NCI-H345 (cell line): ENCODE results near the gene MRPL36.

Experiments
- DNase-seq: peaks from one replicate; lab custom pipeline; 2025; lab: John Stamatoyannopoulos, UW

The MRPL36 gene

DNA sequence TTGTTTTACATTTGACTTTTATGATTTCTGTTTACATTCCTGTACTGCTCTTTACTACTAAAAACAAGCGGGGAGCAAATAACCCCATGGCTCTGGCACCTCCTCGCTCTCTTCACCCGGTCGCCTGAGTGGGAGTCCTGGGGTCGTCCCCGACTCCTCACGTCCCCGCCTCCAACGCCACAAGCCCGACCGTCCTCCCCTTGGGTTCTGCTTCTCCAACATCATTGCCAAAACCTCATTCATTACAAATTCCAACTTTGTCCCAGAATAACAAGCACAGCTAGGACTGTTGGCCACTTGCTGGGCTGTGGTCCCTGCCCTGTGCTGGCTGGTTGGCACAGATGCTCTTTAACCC, 35.1 kb downstream of the MRPL36 start:
- no peak for DNase-seq

DNA sequence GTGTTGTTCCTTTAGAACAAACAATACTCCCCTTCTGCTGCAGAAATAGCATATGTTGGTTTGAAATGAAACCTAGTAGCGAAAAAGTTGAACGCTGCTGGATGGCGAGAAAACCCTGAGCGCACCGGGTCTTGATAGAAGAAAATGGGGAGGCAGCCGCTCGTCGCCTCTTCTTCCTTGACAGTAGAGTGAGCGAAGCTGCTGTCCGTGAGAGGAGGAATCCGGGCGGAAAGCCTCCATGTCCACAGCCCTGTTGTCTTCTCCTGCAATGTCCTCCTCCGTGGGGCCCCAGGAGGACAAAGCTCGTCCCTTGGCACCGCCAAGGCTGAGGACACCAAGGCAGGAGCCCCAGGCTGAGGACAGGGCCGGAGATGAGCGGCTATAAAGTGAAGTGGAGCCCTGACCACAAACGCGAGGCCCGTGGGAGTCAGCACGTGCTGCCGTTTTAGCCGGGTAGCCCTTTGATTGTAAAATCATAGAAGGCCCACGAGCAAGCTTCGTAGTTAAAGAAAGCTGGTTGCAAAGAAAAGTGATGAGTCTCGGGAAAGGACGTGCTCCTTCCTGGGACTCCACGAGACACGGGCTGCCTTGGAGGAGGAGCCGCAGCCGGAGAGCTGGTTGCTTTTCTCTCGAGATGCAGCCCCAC, 35.6 kb downstream of the MRPL36 start:
- no peak for DNase-seq

DNA sequence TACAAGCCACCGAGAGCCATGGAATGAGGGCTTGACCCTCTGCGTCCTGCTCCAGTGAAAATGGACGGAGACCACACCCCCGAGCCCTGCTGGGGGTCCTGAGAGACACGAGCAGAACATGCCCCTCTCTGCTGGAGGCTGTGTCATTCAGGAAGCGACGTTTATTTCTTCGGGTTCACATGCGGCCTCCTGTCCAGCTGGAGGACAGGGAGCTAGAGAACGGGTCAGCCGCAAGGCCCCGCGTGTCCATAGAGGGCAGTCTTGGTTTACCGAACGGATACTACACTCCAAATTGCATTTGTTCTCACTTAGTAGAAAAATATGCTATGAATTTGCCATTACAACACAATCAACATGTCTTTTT, 36.1 kb downstream of the MRPL36 start:
- peak; percentile 5 for DNase-seq

DNA sequence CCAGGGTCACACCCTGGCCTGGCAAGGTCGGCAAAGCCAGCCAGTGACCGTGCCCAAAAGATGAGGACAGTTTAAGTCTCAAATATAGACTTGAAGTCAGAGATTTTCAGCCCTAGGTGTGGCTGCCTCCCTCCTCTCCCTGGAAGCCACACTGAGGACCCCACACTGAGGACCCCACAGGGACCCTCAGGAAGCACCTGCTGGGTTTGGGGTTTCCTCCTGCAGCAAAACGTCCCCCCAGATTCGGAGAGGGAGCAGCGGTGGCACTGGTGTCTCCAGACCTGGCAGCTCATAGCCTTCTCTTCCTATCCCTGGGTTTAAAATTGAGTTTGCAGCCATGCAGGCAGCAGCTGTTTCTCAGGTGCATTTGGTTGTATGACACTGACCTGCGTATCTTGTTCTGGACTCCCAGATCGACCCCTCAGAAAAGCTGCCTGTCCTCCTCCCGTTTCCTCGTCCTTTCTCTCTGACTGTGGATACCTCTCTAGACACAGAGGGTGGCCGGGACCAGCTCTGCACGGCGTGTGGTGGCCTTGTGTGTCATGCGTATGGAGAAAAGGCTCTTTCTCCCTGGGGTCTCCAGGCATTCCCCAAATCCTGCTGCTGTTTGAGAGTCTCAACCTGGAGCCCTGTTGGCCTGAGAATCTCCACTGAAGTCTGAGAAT, 36.6 kb downstream of the MRPL36 start:
- DNase-seq, result no peak

DNA sequence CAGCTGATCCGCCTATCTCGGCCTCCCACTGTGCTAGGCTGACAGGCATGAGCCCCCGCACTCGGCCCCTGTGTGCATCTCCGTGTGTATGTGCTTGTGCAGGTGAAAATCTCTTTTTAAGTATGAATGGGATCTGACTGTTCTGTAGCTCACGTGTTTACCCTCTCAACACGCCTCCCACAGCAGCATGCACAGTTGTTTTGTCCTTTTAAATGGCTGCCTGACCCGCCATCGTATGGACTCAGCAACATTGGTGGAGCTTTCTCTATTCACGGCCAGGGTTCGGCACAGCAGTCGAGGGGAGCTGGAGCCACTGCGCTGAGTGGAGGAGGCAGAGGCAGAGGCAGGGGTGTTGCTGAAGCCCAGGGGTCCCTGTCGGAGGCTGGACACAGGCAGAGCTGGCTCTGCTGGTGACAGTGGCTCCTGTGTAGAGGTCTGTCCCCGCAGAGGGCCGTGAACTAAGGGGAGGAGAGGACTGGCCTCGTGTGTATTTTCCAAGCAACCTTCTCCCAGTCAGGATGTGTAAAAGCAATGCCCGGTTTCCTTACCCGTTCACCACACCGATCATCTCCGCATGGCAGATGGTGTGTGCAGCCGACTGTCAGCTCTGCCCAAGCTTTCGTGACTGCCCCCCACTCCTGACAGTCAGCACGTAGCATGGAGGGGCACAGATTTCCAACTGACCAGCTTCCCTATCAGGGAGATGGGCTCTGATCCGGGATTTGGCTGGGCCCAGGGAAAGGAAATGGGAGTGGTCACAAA, 37.3 kb downstream of the MRPL36 start:
- peak; percentile 6 for DNase-seq

DNA sequence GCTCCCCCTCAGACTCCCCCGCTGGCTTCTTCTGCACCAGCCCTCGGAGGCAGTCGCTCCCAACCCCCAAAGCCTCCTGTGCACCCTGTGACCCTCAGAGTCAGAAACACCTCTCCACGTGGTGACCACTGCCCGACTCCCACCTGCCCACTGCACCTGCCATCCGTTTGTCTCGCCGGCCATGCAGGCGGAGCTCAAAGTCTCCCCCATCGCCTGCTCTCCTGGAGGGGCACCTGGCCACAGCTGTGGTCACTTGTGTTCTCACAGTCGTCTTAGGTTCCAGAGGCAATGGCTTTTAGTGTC, 38.2 kb downstream of the MRPL36 start:
- DNase-seq, result no peak

DNA sequence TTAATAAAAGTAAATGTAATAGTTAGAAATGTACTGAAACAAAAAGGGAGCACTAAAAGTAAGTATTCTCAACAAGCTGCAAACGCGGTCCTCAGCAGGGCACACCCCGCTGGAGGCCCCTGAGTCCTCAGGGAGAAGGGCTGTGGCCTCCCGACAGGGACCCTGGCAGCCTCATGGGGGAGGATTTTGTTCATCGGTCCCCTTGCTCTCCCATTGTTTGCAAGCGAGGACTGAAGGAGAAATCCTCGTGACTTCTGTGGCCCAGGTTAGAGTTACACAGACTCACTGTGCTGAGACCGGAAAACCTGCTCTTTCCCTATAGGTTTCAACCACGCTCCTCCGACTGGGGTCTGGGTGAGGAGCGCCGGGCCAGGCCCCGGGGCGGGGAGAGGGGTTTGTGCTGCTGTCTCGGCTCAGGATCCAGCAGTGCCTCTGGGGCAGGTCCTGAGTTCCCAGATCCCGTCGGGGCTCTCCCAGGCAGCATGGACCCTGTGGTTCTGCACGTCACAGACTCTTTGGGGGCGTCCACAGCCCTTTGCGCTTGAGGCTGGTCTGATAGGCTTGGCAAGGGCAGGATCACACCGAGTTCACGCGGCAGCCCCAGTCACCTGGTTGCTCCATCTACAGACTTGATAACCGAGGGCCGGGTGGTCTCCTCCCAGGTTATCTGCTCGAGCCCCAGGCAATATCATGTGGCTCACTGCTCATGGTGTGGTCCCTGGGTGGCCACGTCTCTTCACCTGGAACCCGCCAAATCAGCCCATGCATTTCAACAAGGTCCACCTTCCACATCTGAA, 38.8 kb downstream of the MRPL36 start:
- DNase-seq, result no peak

DNA sequence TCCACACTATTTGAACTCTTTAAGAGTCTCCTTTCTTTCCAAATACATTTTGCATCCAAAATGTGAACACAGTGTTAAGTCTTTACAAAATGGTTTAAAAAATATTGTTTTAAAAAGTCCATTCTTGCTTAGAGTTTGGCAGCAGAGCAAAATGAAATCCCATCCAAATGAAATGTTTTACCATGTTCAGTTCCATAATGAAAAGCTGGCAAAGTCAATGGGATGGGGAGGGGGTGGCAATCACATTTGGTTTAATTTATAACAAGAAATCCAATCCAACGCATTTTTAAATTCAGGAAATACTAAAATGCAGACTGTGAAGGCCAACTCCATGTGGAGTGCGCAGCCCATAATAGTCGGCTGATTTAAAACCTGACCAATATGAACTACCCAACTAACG, 39.4 kb downstream of the MRPL36 start:
- no peak for DNase-seq

DNA sequence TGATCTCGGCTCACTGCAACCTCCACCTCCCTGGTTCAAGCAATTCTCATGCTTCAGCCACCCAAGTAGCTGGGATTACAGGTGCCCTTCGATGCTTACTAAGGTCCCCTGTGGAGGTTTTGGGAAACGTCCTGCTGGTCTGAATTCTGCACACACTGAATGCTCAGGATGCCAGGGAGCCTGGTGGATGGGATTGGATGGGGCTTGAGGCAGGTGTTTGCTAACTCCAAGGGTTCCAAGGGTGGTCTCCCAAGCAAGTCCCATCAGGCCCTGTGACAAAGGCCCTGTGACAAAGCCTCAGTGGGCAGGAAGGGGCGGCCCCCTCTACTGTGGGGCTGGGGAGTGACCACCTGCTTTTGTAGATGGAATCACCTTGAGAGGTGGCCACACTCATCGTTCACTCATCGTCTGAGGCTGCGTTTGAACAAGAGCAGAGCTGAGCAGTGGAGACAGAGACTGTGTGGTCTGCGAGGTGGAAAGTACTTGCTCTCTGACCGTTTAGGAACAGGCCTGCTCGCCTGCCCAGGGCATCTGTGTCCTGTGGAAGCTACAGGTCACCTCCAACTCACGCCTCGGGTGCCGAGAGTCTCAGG, 40.2 kb downstream of the MRPL36 start:
- no peak for DNase-seq

DNA sequence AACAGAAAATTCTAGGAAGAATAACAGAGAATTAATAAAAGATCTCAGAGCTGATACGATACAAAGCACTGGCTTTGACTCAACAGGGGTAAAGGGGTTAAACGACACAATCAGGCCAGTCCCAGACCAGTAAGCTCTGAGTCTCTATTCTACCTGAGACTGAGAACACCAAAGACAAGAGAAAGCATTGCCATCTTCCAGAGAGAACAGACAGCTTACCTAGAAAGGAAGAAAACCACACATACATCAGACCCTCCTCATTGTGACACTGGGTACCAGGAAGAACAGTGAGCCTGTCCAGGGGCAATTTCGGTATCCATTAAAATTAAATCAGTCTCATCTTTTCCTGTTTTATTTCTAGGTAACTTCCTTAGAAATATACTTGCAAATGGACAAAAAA, 41.1 kb downstream of the MRPL36 start:
- DNase-seq, result no peak

DNA sequence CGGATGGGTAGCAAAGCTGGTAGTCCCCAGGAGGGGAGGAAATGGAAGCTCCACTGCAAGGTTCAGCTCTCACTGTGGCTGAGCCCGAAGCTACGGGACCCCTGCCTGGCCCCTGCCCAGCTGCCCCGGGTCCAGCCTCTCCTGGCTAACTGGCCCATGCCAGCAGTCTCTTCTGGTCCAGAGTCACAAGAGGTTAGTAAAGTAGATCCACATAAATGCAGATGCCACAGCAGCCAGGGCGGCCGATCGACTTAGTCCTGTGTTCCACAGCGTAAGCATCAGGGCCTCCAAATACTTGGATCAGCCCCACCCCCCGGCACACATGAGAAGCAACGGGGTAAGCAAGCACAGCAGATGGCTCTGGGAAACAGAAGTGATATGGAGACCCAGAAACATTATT, 42.1 kb downstream of the MRPL36 start:
- DNase-seq, result no peak

DNA sequence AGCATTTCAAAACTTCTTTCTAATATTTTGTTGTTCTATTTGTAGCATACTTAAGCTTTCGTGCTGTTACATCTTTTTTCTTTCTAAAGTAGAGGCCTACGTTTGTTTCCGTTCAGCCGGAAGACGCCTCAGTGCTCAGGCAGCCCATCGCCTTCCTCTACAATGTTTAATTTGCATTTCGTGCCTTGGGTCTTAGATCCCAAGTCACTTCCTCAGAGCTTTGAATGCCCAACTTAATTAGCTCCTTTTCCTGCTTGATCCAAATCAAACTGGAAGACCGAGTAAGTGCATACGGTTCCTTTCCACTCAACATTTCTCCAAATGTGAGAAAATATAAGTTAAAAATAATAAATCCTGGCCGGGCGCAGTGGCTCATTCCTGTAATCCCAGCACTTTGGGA, 43.2 kb downstream of the MRPL36 start:
- no peak for DNase-seq

DNA sequence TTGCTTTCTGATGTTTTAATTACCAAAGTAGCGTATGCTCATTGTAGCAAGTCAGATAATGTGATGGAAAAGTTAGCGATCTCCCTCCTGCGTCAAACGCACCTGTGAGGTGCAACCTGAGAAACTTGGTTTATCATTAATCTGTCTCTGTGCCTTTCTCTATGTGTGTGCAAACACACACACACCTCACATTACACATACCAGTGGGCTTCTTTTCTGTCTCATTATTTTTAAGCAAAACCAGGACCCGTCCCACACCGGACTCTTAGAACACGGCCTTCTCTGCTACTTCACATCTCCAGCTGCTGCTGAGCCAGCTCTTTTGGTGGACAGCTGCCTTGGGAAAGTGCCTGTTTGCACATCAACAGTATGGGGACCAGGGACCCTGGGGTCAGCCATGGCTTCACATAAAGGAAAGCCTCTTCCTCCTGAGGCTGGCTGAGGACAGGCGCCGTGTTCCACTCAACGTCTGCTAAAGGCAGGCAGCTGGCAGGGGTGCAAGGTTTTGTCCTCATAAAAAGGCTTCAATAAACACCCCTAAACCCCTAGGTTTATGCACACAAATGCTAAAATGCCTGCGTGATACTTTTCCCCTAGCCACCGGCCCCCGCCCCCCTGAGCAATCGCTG, 44.2 kb downstream of the MRPL36 start:
- no peak for DNase-seq

DNA sequence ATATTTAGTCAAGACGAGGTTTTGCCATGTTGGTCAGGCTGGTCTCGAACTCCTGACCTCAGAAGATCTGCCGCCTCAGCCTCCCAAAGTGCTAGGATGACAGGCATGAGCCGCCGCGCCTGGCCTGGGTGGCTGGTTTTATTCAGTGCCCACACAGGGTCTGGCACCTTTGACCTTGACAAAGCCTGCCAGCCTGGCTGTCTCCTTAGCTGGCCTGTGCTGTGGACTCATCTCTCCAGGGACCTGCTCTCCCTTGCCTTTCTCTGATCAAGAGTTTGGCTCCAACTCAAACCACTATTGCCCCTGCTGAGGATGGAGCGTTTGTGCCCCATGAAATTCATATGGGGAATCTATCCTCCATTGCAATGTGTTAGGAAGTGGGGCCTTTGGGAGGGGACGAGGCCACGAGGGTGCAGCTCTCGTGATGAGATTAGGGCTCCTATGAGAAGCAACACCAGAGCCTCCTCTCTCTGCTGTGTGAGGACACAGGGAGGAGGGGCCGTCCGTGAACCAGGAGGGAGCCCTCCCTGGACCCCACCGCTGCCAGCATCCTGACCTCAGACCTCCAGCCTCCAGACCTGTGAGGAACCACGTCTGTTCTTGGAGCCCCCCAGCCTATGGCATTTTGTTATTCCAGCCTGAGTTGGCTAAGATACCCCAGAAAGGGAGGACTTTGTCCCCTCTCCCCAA, 45.0 kb downstream of the MRPL36 start:
- DNase-seq, result no peak

DNA sequence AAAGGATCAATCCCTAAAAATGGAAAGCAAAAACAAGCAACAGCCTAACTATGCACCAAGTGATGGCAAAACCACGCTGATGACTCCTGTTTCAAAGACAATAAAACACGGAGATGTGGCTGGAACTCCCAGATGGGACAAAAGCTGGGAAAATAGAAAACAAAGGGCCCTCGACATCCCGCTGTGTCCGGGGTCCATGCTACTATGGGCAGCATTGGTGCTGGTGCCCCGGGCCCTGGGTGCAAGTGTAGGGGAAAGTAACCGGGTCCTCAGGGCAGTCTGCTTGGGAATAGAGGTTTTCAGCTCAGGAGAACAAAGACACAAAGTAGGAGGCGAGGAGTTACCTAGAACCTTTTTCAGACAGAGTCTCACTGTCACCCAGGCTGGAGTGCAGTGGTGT, 46.1 kb downstream of the MRPL36 start:
- DNase-seq, result no peak

DNA sequence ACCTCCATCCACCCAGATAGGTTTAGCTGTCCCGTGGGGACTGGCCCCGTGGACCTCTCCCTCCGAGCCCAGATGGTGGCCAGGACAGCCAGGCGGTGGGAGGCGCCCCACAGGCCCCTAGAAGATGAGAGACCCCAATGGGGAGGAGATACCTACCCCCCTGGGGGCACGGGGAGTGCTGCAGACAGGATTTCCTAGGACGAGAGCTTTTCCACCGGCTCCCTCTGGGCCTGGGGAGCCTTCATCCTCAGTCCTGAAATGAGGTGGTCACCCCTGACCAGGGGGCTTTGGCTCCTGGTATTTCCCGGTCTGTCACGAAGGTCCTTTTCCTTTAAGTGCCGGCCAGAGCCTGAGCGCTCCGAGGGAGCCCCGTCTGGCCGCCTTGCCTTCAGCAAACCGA, 46.8 kb downstream of the MRPL36 start:
- DNase-seq, result no peak

DNA sequence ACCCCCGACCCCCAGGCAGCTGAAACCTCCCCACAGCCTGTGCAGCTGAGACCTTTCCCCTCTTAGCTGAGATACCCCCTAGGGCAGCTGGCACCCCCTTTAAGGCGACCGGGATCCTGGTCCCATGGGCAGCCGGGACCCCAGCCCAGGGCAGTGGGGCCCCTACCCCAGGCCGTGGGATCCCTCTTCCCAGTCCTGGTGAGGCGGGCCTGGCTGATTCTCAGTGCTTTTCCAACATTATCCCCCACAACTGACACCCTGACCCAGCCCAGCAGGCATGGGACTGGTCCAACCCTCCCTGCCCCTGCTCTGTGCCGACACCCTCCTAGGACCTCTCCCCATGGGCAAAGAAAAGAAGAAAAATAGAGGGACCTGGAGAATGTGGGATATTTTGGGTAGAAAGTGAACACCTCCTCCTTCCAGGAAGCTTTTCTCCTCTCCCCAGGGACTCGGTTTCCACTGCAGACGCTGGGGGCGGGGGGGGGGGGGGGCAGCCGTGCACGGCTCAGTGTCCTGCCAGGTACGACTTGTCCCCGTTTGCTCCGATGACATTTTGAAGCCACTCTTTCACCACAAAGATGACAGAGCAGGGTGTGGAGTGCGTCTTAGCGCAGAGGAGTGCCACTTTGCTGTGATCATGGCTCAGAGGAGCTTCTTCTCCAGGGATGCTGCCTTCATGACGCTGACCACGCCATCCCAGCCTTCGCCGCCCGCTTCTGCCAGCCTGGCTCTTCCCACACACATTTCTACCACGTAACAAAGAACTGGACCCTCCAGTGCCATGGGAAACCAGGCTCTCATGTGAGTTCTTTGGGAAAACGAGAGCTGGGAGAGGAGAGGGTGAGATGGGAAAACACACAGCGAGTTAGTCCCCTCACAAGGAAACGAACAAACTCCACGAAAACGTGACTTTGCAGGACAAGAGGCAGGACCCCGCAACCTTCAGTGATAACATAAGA, 47.5 kb downstream of the MRPL36 start:
- no peak for DNase-seq

DNA sequence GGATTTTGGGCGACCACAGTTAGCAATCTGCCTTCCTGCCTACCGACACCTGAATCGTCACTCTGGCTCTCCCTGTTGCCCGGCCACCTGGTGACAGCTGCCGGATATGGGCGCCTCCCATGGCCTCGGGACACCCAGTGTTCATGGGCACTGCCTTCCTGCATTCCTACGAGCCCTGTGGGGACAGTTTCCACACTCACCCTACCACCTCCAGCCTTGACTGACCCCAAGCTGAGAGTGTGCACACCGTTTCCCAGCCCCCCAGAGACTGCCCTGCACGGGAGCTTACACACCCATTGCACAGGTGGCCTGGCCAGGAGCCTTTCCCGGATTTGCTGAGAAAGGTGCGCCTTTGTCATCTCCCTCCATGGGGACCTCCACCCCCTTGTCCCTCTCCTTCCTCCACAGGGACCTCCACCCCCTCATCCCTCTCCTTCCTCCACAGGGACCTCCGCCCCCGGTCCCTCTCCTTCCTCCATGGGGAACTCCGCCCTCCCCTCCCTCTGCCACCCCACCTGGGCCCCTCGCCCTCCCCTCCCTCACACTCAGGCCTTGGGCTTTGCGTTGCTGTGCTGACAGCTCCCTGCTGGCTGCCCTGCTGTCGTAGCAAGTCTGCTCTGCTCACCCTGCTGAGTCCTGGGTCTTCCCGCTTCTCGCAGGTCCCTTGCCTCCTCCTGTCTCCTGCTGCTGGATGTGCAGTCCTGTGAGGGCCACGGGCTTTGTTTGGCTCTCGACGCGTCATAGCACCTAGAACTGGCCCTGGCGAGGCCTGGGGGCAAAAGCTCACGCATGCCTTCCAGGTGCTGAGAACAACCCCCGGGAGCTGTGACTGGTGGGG, 48.4 kb downstream of the MRPL36 start:
- DNase-seq, result no peak

DNA sequence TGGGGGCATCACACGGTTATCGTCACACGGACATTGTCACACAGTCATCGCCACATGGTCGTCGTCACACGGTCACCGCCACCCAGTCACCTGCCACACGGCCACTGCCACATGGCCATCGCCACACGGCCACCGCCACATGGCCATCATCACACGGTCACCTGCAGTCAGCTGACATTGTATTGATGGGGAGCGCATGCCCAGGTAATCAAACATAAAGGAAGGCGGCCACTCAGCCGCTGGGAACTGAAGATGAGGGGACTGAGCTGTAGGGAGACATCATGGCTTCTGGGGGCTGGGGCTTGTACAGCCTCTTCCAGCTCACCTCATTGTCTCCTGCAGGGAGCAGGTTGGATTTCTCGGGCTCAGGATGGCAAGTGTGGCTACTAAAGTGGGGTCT, 49.2 kb downstream of the MRPL36 start:
- no peak for DNase-seq
